T-helper 17 cell (primary cell): ENCODE measurements around the gene GRM1. TPM values are rescaled to one million over a fixed set of nuclear protein-coding genes. Genes with fewer than 3 reads are reported as not detected.

Experiments used
- ATAC-seq: fragments of 150-1000 bp; cut with Tn5 transposase; 2 replicates; pipeline ENCODE4 v1.10.0; 2021; ENCODE audit warnings: mild to moderate bottlenecking, moderate library complexity
- DNase-seq, 3 donors: peaks; one replicate each; pipeline versions ENCODE4 v3.0.0 to v3.0.0-alpha.2; 2020 to 2021
- H3K9me3 ChIP-seq: one replicate; pipeline ENCODE4 v1.7.0; 2013; ENCODE audit warnings: low read length, mild to moderate bottlenecking; ENCODE audit not compliant: control insufficient read depth, poor library complexity, severe bottlenecking
- H3K27ac Mint-ChIP-seq: one replicate; pipeline ENCODE4 v1.8.0; 2022; ENCODE audit warnings: mild to moderate bottlenecking, moderate library complexity, mixed read lengths
- H3K27me3 Mint-ChIP-seq: one replicate; pipeline ENCODE4 v1.8.0; 2022; ENCODE audit warnings: mixed read lengths
- H3K36me3 Mint-ChIP-seq: one replicate; pipeline ENCODE4 v1.8.0; 2022; ENCODE audit warnings: low read depth, mixed read lengths
- H3K4me1 Mint-ChIP-seq: one replicate; pipeline ENCODE4 v1.8.0; 2022; ENCODE audit warnings: mild to moderate bottlenecking, mixed read lengths
- H3K4me3 Mint-ChIP-seq: one replicate; pipeline ENCODE4 v1.8.0; 2022; ENCODE audit warnings: mild to moderate bottlenecking, moderate library complexity, mixed read lengths
- total RNA-seq, 4 donors: library from RNA in 2 of 4; stranded (reverse) in 2 of 4; gene quantifications; one replicate each; pipeline ENCODE4 v1.2.3 and lab custom pipeline; 2022 to 2026

The GRM1 gene
- total RNA-seq, 2 donors from 2014 or later, result not detected

DNA sequence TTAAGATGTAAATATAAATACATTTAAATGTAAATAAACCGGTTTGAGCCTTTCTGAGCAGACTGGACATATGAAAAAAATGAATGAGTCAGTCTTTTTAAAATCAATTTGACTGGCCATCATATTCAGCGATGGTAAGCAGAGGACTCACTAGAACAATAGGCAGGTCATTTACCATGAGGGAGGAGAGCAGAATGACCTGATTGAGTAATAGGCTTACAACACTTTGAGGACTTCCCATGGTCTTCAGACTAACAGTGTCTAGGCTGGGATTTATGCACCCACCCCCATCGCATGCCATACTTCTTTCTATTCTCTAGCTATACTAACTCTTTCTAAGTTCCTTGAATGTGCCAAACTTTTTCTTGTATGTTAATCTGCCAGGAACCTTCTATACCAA is 272.9 kb downstream of the GRM1 start:
- no peaks in the 10 kb centered on the region for H3K4me1 Mint-ChIP-seq
- DNase-seq, result no peak
- H3K27ac Mint-ChIP-seq, result no peak overlapping the region
- H3K4me3 Mint-ChIP-seq, result no peak overlapping the region
- no peaks in the 10 kb centered on the region for H3K9me3 ChIP-seq
- peaks cover 7% of the 10 kb centered on the region for H3K27me3 Mint-ChIP-seq
- H3K36me3 Mint-ChIP-seq, result no peaks in the 10 kb centered on the region
- no peak for ATAC-seq

DNA sequence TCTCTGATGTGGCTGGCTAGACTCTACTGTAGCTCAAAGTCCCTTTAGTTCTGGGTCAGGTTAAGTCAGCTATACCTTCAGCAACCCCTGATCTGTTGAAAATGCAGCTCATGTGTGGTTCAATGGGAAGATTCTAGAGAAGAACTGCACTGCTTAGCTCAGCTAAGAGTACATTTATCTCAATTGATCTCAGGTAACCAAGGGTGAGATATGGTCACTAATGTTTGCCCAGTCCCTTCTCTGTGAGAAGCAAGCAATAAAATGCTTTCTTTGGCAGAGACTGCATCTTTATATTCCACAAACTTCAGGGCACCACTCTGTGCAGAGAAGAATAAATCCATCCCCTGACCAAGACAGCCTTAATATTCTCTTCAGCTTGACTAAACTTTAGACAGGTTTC is 274.1 kb downstream of the GRM1 start:
- no peak overlapping the region for H3K27ac Mint-ChIP-seq
- H3K4me3 Mint-ChIP-seq, result no peak overlapping the region
- DNase-seq (no peak), ATAC-seq (no peak)
- no peaks in the 10 kb centered on the region for H3K9me3 ChIP-seq
- H3K36me3 Mint-ChIP-seq, result no peaks in the 10 kb centered on the region
- H3K27me3 Mint-ChIP-seq, result peaks cover 7% of the 10 kb centered on the region
- no peaks in the 10 kb centered on the region for H3K4me1 Mint-ChIP-seq

DNA sequence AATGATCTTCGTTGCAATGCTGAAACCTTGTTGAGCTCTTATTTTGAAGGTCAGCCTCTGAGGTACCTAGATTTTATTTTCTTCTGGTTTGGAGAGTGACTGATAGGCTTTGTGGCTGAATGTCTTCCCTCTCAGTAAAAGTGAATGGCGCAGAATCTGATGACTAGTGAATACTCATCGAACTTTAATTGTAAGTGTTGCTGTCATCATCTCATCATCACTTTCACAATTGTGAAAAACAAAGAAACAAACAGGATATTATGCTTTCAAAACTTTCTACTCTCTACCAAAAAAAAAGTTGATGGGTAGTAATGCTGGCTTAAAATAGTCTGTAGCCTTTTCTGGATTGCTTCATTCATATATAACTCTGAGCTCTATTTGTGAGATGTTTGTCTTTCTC is 275.3 kb downstream of the GRM1 start:
- DNase-seq (no peak), ATAC-seq (no peak)
- H3K9me3 ChIP-seq, result no peaks in the 10 kb centered on the region
- no peaks in the 10 kb centered on the region for H3K4me1 Mint-ChIP-seq
- H3K4me3 Mint-ChIP-seq, result no peak overlapping the region
- H3K27me3 Mint-ChIP-seq, result peaks cover 2% of the 10 kb centered on the region
- H3K27ac Mint-ChIP-seq, result no peak overlapping the region
- no peaks in the 10 kb centered on the region for H3K36me3 Mint-ChIP-seq

DNA sequence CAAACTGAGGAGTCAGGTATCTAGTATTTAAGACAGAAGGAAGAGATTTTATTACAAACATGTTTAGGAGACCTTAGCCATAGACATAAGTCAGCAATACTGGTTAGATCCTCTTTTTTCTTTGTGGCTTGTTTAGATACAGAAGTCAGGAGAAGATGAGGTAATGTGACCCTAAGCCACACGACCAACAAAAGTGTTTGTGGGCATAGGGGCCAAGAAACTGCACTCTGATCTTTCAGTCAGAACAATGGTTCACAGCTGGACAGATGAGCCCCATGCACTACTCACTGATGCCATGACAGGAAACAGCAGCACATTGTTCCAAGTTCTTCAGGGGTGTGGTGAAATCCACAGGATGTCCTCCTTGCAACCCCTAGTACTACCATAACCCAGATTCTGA is 276.2 kb downstream of the GRM1 start:
- Mint-ChIP-seq H3K4me3 (no peak overlapping the region), H3K4me1 (no peaks in the 10 kb centered on the region), H3K27me3 (no peaks in the 10 kb centered on the region), H3K27ac (no peak overlapping the region), H3K36me3 (no peaks in the 10 kb centered on the region)
- ATAC-seq, result no peak
- DNase-seq, result no peak
- H3K9me3 ChIP-seq, result no peaks in the 10 kb centered on the region

DNA sequence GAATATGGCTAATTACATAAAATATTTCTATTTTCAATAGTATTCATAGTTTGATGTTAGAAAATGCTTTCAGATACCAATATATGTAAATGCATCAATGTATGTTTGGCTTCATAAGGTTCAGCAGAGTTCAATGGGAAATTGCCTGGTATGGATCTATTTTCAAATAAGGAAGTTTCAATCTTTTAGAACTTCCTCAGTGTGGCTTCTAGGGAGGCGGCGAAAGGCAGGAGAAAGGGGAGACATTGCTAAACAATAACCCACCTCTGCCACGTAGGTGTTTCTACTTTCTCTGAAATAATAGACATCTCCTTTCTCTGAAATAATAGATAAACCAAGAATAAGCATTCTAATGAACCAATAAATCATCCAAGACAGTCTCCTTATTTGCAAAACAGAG is 277.1 kb downstream of the GRM1 start:
- ATAC-seq (no peak), DNase-seq (no peak)
- H3K27ac Mint-ChIP-seq, result no peak overlapping the region
- H3K4me3 Mint-ChIP-seq, result no peak overlapping the region
- H3K27me3 Mint-ChIP-seq, result no peaks in the 10 kb centered on the region
- H3K36me3 Mint-ChIP-seq, result no peaks in the 10 kb centered on the region
- no peaks in the 10 kb centered on the region for H3K9me3 ChIP-seq
- no peaks in the 10 kb centered on the region for H3K4me1 Mint-ChIP-seq

DNA sequence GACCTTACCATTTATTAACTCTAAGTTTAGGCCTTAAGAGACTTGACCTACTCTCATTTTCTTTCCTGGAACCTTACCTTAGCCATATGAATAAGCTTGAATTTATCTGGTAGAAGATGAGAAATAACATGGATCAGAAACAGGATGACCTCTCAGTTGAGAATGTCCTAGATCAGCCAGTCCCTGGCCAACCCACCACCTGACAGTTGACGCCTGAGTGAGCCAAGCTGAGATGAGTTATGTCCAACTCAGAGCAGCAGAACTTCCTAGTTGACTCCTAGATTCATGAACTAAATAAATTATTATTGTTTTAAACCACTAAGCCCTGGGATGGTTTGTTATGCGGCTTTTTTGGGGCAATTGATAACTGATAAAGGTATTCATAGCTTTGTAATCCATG is 281.8 kb downstream of the GRM1 start:
- no peaks in the 10 kb centered on the region for H3K4me1 Mint-ChIP-seq
- H3K9me3 ChIP-seq, result no peaks in the 10 kb centered on the region
- H3K27ac Mint-ChIP-seq, result no peak overlapping the region
- H3K4me3 Mint-ChIP-seq, result no peak overlapping the region
- DNase-seq, result no peak
- no peaks in the 10 kb centered on the region for H3K36me3 Mint-ChIP-seq
- no peak for ATAC-seq
- no peaks in the 10 kb centered on the region for H3K27me3 Mint-ChIP-seq

DNA sequence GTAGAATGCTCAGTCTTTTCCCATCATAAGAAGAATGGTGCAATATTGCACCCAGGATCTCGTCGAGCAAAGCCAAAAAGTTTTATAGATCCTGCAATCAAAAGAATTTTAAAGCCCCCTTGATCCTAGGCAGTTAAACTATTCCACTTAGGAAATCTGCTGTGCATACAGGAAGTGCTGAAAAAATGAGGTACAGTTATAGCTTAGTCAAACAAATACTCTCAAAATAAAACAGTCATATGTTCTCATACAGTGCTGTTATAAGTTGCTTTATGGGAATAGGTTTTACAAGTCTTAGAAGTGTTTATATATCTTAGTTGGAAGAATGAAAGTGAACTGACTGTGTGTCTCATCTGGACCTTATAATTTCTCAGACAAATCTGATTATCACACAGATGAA is 282.2 kb downstream of the GRM1 start:
- DNase-seq (no peak), ATAC-seq (no peak)
- Mint-ChIP-seq H3K27ac (no peak overlapping the region), H3K4me1 (no peaks in the 10 kb centered on the region), H3K27me3 (no peaks in the 10 kb centered on the region), H3K36me3 (no peaks in the 10 kb centered on the region), H3K4me3 (no peak overlapping the region)
- H3K9me3 ChIP-seq, result no peaks in the 10 kb centered on the region

DNA sequence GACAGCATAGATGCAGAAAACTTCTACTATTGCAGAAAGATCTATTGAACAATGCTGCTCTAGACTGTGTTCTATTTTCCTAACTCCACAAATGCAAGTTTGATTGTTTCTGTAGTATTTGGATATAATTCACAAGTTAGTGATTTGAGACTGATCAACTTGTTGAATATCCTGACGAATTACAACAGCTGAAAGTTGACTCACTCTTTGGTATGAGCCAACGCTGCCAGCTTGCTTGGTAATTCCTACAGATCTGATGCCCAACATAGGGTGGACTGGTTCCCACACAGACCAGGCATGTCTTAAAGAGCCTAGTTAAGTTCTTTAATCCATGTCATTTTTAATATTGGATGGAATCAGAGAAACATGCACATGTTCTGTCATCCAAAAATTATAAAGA is 283.7 kb downstream of the GRM1 start:
- DNase-seq (no peak), ATAC-seq (no peak)
- Mint-ChIP-seq H3K27me3 (no peaks in the 10 kb centered on the region), H3K36me3 (no peaks in the 10 kb centered on the region), H3K4me3 (no peak overlapping the region), H3K27ac (no peak overlapping the region), H3K4me1 (no peaks in the 10 kb centered on the region)
- H3K9me3 ChIP-seq, result no peaks in the 10 kb centered on the region

DNA sequence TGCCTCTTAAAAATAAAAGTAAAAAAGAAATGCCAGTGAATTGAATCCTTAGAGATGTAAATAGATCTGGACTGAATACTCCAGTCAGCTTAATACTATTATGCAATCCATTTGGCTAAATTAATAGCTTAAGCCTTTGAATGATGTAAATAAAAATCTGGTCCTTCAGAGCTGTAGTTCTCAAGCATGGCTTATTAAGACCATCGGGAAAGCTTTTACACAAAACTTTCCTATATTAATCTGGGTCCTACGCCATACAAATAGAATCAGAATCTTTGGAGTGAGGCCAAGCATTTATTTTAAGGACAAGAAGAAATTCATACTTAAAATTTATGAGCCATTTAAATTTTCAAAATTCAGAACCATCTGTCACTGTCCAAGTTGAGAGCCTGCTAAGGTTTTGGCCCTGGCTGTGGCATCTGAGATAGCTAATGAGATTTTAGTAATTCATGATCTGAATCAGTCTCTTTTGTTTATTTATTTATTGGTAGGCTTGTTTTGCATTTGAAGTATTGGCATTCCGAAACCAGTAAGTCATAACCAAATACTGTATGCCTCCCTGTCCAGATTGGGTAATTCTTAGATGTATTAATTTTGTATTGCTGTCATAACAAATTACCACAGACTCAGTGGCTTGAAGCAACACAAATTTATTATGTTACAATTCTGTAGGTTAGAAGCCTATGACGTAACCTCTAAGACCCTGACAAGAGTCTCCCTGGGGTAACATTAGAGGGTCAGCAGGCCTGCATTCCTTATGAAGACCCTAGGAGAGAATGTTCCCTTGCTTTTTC is 286.7 kb downstream of the GRM1 start:
- Mint-ChIP-seq H3K4me3 (no peak overlapping the region), H3K36me3 (no peaks in the 10 kb centered on the region), H3K4me1 (no peaks in the 10 kb centered on the region), H3K27ac (no peak overlapping the region), H3K27me3 (no peaks in the 10 kb centered on the region)
- DNase-seq, result no peak
- ATAC-seq, result no peak
- H3K9me3 ChIP-seq, result no peaks in the 10 kb centered on the region

DNA sequence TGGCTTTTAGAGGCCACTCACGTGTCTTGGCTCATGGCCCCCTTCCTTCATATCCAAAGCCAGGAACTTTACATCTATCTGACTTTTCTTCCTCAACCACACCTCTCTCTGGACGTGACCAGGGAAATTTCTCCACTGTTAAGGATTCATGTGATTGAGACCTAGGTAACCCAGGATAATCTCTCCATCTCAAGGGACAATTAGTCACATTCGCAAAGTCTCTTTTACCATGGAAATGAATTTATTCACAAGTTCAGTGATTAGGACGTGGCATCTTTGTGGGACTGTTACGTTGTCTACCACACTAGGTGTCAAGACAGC is 287.3 kb downstream of the GRM1 start:
- Mint-ChIP-seq H3K4me1 (no peaks in the 10 kb centered on the region), H3K27ac (no peak overlapping the region), H3K36me3 (no peaks in the 10 kb centered on the region), H3K4me3 (no peak overlapping the region), H3K27me3 (no peaks in the 10 kb centered on the region)
- DNase-seq, result no peak
- no peaks in the 10 kb centered on the region for H3K9me3 ChIP-seq
- ATAC-seq, result no peak

DNA sequence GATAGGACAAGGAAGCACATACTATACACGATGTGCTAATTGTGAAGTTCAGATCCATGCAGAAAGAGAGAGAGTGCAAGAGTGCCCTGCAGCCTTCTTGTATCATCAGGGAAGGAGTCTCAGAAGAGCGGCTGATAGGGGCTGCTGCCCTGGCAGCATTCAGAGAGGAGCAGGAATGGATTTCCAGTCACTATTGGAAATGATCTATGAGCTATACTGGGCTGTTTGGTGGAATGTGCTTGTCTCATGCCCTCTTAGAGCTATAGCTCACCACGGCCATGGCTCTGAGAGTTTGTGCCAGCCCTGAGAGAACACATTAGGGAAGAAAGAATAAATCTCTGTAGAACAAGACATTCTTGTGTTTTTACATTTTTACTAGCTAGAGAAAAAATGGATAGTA is 302.2 kb downstream of the GRM1 start:
- Mint-ChIP-seq H3K27me3 (peaks cover 7% of the 10 kb centered on the region), H3K4me1 (no peaks in the 10 kb centered on the region), H3K4me3 (no peak overlapping the region), H3K36me3 (no peaks in the 10 kb centered on the region), H3K27ac (no peak overlapping the region)
- DNase-seq (no peak), ATAC-seq (no peak)
- no peaks in the 10 kb centered on the region for H3K9me3 ChIP-seq

DNA sequence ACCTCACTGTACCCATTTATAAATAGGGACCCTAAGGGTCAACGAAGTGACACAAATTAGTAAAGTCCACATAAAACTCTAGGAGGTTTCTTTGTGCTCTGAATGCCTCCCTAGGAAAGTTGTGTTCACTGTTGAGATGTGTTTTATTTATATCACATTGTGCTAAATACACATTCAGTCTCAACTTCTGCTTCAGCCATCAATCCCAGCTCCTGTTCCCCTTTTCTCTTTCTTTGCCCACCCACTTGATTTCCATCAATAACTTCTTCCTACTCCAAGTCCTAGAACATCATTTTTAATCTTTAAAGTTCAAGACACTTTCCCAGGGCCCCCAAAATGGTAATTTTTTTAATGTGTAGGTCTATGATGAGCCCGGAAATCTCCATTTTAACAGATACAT is 306.5 kb downstream of the GRM1 start:
- Mint-ChIP-seq H3K4me1 (no peaks in the 10 kb centered on the region), H3K36me3 (no peaks in the 10 kb centered on the region), H3K4me3 (no peak overlapping the region), H3K27ac (no peak overlapping the region), H3K27me3 (peaks cover 7% of the 10 kb centered on the region)
- ATAC-seq, result no peak
- no peak for DNase-seq
- H3K9me3 ChIP-seq, result no peaks in the 10 kb centered on the region

DNA sequence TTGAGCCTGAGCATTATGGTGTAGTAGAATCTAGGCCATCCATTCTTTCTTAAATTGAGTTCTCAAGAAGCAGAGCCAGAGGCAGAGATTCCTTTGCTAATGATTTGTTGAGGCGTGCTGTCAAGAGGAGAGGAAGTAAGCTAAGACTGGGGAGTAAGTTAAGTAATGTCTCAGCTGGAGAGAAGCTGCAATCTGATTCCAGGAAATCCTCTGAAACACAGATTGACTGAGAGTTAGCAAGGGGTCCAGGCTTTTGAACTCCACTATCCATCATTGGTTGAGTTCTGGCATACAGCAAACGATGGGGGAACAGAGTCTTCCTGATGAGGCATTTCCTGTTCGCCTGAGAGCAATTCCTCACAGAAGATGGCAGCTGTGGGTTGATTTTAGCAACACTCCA is 307.3 kb downstream of the GRM1 start:
- no peaks in the 10 kb centered on the region for H3K4me1 Mint-ChIP-seq
- H3K4me3 Mint-ChIP-seq, result no peak overlapping the region
- H3K9me3 ChIP-seq, result no peaks in the 10 kb centered on the region
- ATAC-seq, result no peak
- H3K27ac Mint-ChIP-seq, result no peak overlapping the region
- H3K27me3 Mint-ChIP-seq, result no peaks in the 10 kb centered on the region
- no peaks in the 10 kb centered on the region for H3K36me3 Mint-ChIP-seq
- DNase-seq, result no peak

DNA sequence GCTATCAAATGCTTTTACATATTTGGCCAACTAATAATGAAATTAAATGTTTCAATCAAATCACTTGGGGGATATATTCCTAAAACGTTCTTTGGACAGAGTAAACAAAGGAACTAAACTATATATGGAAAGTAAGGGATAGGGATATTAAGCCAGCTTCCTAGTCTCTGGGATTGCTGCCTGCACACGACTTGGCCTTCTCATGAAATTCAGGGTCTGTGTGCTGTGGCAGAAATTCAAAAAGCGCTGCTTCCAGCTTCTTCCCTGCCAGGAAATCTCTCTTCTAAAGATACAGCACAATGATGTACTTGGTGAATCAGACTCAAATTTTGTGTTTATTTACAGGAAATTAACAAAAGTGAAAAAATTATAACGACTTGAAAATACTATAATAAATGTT is 308.5 kb downstream of the GRM1 start:
- DNase-seq, result no peak
- no peak for ATAC-seq
- no peak overlapping the region for H3K27ac Mint-ChIP-seq
- no peaks in the 10 kb centered on the region for H3K9me3 ChIP-seq
- H3K4me1 Mint-ChIP-seq, result no peaks in the 10 kb centered on the region
- H3K4me3 Mint-ChIP-seq, result no peak overlapping the region
- H3K27me3 Mint-ChIP-seq, result no peaks in the 10 kb centered on the region
- H3K36me3 Mint-ChIP-seq, result no peaks in the 10 kb centered on the region
